Testis (tissue), 3 donors: ENCODE data around the gene IYD. TPM values are rescaled to one million over a fixed set of nuclear protein-coding genes. Genes with fewer than 3 reads are reported as not detected.

Source experiments
- DNase-seq: peaks from one replicate; pipeline ENCODE4 v3.0.0-alpha.2; 2019
- H3K27ac ChIP-seq, 2 donors: fragments of 200-600 bp; sonication (generic); one replicate each; pipeline ENCODE4 v1.5.1; 2019
- H3K27me3 ChIP-seq: fragments of 200-600 bp; sonication (generic); one replicate; pipeline ENCODE4 v1.5.1; 2019
- H3K36me3 ChIP-seq: fragments of 200-600 bp; sonication (generic); one replicate; pipeline ENCODE4 v1.5.1; 2017; ENCODE audit warnings: low read depth; ENCODE audit errors: missing control alignments
- H3K4me1 ChIP-seq: fragments of 200-600 bp; sonication (generic); one replicate; pipeline ENCODE4 v1.5.1; 2019
- H3K4me3 ChIP-seq, 2 donors: fragments of 200-600 bp; sonication (generic); one replicate each; pipeline ENCODE4 v1.5.1; 2017 to 2019
- H3K9me3 ChIP-seq: fragments of 200-600 bp; sonication (generic); one replicate; pipeline ENCODE4 v1.5.1; 2017
- CTCF ChIP-seq, 3 experiments: fragments of 450-650 bp in 2 of 3; fragments of 200-600 bp in 1 of 3; sonication (generic) in 1 of 3; IDR thresholded peaks; one replicate each; pipeline ENCODE4 v1.5.1; 2016 to 2019; ENCODE audit warnings: antibody characterized with exemption in 3 of 3, mild to moderate bottlenecking in 2 of 3, moderate library complexity in 1 of 3
- POLR2A ChIP-seq: fragments of 450-650 bp; IDR thresholded peaks from one replicate; pipeline ENCODE4 v1.6.1; 2017; ENCODE audit warnings: antibody characterized with exemption, mild to moderate bottlenecking, moderate library complexity
- WGBS, 2 donors: methylation state at CpG; one replicate each; pipeline ENCODE4 v1.1.5; 2018; 5-methylcytosine and 5-hydroxymethylcytosine counted together
- intact Hi-C: fragments of 100-400 bp; cut with DNase I; formaldehyde crosslinking; loops from one replicate; pipeline ENCODE4 v1.15.1; 2023; ENCODE audit warnings: low total_unique reads
- polyA plus RNA-seq: library from polyadenylated mRNA; stranded (reverse); fragments of 350-450 nt; fragmentation: Illumina TruSeq; extraction: RNeasy Lipid Tissue Mini Kit (QIAGEN cat#74804); gene quantifications from one replicate; pipeline ENCODE4 v1.2.3, GENCODE V29; 2014; ENCODE audit warnings: low read depth, low replicate concordance; ENCODE audit not compliant: insufficient read depth
- total RNA-seq, 2 donors: library from RNA; depleted of rRNA; stranded (reverse); fragments of >200 nt; gene quantifications; one replicate each; pipeline ENCODE4 v1.2.3, GENCODE V29; 2016

Gene IYD
- total and polyA plus RNA-seq, 3 donors from 2014 or later = 0.24 to 1.6 (median 0.45) TPM

DNA sequence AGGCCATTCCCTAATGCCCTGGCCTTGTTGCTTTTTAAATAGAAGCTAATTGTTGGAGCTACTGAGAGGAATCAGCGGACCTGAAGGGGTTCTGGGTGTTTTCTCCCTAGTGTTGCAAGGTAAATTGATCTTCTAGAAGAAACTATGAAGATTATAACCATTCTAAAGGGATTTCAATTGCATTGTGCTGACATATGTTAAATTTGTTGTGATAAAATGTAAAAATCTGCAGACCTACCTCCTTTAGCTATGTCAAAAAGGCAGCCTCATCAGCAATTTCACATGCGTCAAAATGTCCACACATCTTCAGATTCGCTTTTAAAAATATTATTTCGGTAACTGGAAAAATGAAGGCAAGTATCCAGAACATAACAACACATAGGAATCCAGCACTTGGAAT is 44.4 kb downstream of the IYD start:
- TF ChIP-seq CTCF (IDR thresholded peaks at IDR 0.05) (no peak), POLR2A (no peak)
- 48 to 50% methylated on average over 4 of the region's 4 CpGs for WGBS, 2 donors
- no peaks in the 10 kb centered on the region for H3K9me3 ChIP-seq

GRCh38 chr6:150413781-150414281 is 45.0 kb downstream of the IYD start:
- Histone ChIP-seq H3K9me3 (no peaks in the 10 kb centered on the region), H3K4me3 (no peak overlapping the region), H3K27me3 (no peaks in the 10 kb centered on the region), H3K27ac (no peak overlapping the region), H3K36me3 (no peaks in the 10 kb centered on the region), H3K4me1 (no peaks in the 10 kb centered on the region)
- no peak for DNase-seq
- TF ChIP-seq POLR2A (no peak), CTCF (IDR thresholded peaks at IDR 0.05) (no peak)
- 85 to 86% methylated on average over 3 of the region's 3 CpGs for WGBS, 2 donors
- intact Hi-C loops = no loop called here

More for the DNA sequence above, 44.4 kb downstream of the IYD start:
- H3K27ac ChIP-seq = no peak overlapping the region
- no peak for DNase-seq
- intact Hi-C loops = no loop called here
- no peaks in the 10 kb centered on the region for H3K4me1 ChIP-seq
- no peak overlapping the region for H3K4me3 ChIP-seq
- H3K27me3 ChIP-seq = no peaks in the 10 kb centered on the region
- no peaks in the 10 kb centered on the region for H3K36me3 ChIP-seq

- Histone ChIP-seq H3K27me3 (no peaks in the 10 kb centered on the region), H3K4me1 (no peaks in the 10 kb centered on the region), H3K9me3 (no peaks in the 10 kb centered on the region), H3K27ac (no peak overlapping the region), H3K4me3 (no peak overlapping the region), H3K36me3 (no peaks in the 10 kb centered on the region)
- intact Hi-C loops = loop anchor here (5.0 kb wide), 1 partner anchor 396 kb away; no protein-coding TSS in a partner anchor
- DNase-seq = no peak
- 81 to 88% methylated on average over 2 of the region's 2 CpGs for WGBS, 2 donors
- TF ChIP-seq POLR2A (no peak), CTCF (IDR thresholded peaks at IDR 0.05) (no peak)
These were observed 47.3 kb downstream of the IYD start for GRCh38 chr6:150416128-150416527.

GRCh38 chr6:150417250-150417649 is 48.4 kb downstream of the IYD start:
- H3K9me3 ChIP-seq = no peaks in the 10 kb centered on the region
- H3K27me3 ChIP-seq = no peaks in the 10 kb centered on the region
- H3K27ac ChIP-seq = no peak overlapping the region
- intact Hi-C loops = loop anchor here (5.0 kb wide), 1 partner anchor 395 kb away; no protein-coding TSS in a partner anchor
- no peaks in the 10 kb centered on the region for H3K36me3 ChIP-seq
- DNase-seq = no peak
- no peak overlapping the region for H3K4me3 ChIP-seq
- H3K4me1 ChIP-seq = no peaks in the 10 kb centered on the region
- TF ChIP-seq CTCF (IDR thresholded peaks at IDR 0.05) = no peak
- no peak for TF ChIP-seq POLR2A
- 80 to 83% methylated on average over 6 of the region's 6 CpGs for WGBS, 2 donors
